Prostate gland (tissue), 2 donors: ENCODE results near the gene ATOX1.

Experiments
- POLR2A ChIP-seq: fragments of 450-650 bp; IDR thresholded peaks from one replicate; pipeline ENCODE4 v1.6.1; 2016; ENCODE audit warnings: antibody characterized with exemption, mild to moderate bottlenecking
- POLR2AphosphoS5 ChIP-seq: sonication (generic); formaldehyde crosslinking; IDR thresholded peaks from one replicate; pipeline ENCODE4 v1.6.1; 2017; ENCODE audit warnings: antibody characterized with exemption
- TF ChIP-seq, protein P1 (sequence below), 4 experiments: fragments of 200-600 bp in 2 of 4; fragments of 450-650 bp in 2 of 4; sonication (generic) in 2 of 4; IDR thresholded peaks; 1 replicate in 3 of 4; 2 replicates in 1 of 4; pipeline ENCODE4 v1.5.1; 2016 to 2019; ENCODE audit warnings: antibody characterized with exemption in 4 of 4, mild to moderate bottlenecking in 2 of 4, moderate library complexity in 2 of 4

DNA sequence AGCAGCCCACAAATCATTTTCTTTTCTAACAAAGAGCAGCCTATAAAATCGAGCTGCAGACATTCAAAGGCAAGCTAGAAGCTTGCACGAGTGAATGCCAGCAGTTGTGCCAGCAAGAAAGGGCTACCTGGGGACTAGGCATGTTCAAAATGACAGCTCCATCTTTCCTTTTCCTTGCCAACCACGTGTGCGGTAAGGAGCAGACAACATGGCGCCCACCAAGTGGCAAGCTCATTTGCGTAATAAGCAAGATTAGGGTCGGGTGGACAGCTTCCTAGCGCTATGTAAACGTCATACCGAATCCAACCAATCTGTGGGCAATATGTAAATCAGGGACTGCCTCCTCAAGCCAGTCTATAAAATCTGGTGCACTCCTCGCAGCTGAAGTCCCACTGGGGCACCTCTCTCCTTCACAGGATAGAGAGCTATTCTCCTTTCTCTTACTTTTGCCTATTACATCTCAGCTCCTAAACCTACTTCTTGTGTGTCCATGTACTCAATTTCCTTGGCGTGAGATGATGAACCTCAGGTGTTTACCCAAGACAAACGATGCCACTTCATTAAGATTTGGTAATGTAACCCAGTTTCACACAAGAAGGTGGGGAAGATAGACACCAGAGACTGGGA lies 49.2 kb downstream of the ATOX1 start:
- TF ChIP-seq, protein P1, sequence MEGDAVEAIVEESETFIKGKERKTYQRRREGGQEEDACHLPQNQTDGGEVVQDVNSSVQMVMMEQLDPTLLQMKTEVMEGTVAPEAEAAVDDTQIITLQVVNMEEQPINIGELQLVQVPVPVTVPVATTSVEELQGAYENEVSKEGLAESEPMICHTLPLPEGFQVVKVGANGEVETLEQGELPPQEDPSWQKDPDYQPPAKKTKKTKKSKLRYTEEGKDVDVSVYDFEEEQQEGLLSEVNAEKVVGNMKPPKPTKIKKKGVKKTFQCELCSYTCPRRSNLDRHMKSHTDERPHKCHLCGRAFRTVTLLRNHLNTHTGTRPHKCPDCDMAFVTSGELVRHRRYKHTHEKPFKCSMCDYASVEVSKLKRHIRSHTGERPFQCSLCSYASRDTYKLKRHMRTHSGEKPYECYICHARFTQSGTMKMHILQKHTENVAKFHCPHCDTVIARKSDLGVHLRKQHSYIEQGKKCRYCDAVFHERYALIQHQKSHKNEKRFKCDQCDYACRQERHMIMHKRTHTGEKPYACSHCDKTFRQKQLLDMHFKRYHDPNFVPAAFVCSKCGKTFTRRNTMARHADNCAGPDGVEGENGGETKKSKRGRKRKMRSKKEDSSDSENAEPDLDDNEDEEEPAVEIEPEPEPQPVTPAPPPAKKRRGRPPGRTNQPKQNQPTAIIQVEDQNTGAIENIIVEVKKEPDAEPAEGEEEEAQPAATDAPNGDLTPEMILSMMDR (IDR thresholded peaks at IDR 0.05) = no peak
- TF ChIP-seq POLR2A = no peak
- TF ChIP-seq POLR2AphosphoS5 = no peak
